BE2C (cell line): ENCODE measurements around the gene TFCP2L1.
A peak's percentile ranks its signal among the peaks of the same experiment; 100 is the strongest.

ENCODE experiments used
- DNase-seq: peaks from one replicate; pipeline ENCODE4 v3.0.0-alpha.2; 2020
- H3K27me3 ChIP-seq: fragments of 250-450 bp; sonication (Bioruptor Pico); 2 replicates; pipeline ENCODE4 v1.5.1; 2020; ENCODE audit warnings: mild to moderate bottlenecking
- H3K36me3 ChIP-seq: fragments of 250-450 bp; sonication (Bioruptor Pico); 2 replicates; pipeline ENCODE4 v1.5.1; 2020; ENCODE audit warnings: mild to moderate bottlenecking
- H3K4me1 ChIP-seq: fragments of 250-450 bp; sonication (Bioruptor Pico); 2 replicates; pipeline ENCODE4 v1.5.1; 2020
- H3K4me3 ChIP-seq: 2 replicates; pipeline ENCODE4 v1.5.1; 2011; ENCODE audit warnings: low read depth, low read length
- H3K9me3 ChIP-seq: fragments of 250-450 bp; sonication (Bioruptor Pico); 2 replicates; pipeline ENCODE4 v1.5.1; 2020
- TF ChIP-seq, protein P1 (sequence below): IDR thresholded peaks from 2 replicates; pipeline ENCODE4 v1.5.1; 2012; ENCODE audit warnings: mild to moderate bottlenecking, low read depth, low read length

Gene TFCP2L1

GRCh38 chr2:121297217-121297830 lies 12.3 kb upstream of the TFCP2L1 start:
- peak; percentile 48 for DNase-seq
- no peaks in the 10 kb centered on the region for H3K4me1 ChIP-seq
- H3K4me3 ChIP-seq = no peak overlapping the region
- TF ChIP-seq, protein P1, sequence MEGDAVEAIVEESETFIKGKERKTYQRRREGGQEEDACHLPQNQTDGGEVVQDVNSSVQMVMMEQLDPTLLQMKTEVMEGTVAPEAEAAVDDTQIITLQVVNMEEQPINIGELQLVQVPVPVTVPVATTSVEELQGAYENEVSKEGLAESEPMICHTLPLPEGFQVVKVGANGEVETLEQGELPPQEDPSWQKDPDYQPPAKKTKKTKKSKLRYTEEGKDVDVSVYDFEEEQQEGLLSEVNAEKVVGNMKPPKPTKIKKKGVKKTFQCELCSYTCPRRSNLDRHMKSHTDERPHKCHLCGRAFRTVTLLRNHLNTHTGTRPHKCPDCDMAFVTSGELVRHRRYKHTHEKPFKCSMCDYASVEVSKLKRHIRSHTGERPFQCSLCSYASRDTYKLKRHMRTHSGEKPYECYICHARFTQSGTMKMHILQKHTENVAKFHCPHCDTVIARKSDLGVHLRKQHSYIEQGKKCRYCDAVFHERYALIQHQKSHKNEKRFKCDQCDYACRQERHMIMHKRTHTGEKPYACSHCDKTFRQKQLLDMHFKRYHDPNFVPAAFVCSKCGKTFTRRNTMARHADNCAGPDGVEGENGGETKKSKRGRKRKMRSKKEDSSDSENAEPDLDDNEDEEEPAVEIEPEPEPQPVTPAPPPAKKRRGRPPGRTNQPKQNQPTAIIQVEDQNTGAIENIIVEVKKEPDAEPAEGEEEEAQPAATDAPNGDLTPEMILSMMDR = peak; percentile 69
- no peaks in the 10 kb centered on the region for H3K9me3 ChIP-seq
- H3K36me3 ChIP-seq = no peaks in the 10 kb centered on the region
- no peaks in the 10 kb centered on the region for H3K27me3 ChIP-seq

DNA sequence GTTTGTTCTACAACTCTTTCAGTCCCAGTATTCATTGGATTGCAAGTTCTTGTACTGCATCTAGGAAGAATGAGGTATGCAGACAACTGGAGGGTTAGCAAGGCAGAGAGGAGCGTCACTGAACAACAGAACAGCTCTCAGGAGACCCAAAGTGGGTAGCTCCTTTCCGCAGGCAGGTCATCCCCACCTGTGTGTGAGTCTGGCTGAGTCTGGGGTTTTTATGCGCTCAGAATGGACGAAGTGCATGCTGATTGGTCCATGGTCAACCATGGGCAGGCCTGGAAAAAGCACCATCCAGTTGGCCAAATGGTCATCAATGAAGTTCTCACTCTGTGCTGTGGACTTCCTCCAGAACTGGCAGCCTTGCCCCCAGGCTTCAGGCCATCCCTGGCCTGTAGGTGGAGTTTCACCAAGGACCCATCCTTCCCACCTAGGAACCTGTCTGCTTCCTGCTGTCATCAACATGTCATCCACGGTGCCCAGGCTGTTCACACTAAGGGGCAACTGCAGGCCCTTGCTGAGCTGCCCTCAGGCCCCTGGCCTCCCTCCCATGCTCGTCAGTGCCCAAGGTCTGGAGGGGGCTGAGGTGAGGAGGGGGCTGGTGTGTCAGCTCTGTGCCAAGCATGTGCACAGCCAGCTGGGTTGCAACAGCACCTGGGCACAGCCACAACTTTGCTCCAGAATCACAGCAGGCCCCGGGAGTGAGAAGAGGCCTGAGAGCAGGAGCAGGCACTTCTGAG lies 11.1 kb upstream of the TFCP2L1 start:
- TF ChIP-seq, protein P1 = no peak
- Histone ChIP-seq H3K4me3 (no peak overlapping the region), H3K4me1 (no peaks in the 10 kb centered on the region), H3K36me3 (no peaks in the 10 kb centered on the region), H3K27me3 (no peaks in the 10 kb centered on the region), H3K9me3 (no peaks in the 10 kb centered on the region)
- DNase-seq = no peak

GRCh38 chr2:121294881-121295840 lies 10.2 kb upstream of the TFCP2L1 start:
- Histone ChIP-seq H3K9me3 (no peaks in the 10 kb centered on the region), H3K27me3 (no peaks in the 10 kb centered on the region), H3K4me3 (no peak overlapping the region), H3K4me1 (no peaks in the 10 kb centered on the region), H3K36me3 (no peaks in the 10 kb centered on the region)
- no peak for DNase-seq
- TF ChIP-seq, protein P1 = no peak

GRCh38 chr2:121293450-121294325 lies 8.7 kb upstream of the TFCP2L1 start:
- TF ChIP-seq, protein P1 = no peak
- Histone ChIP-seq H3K36me3 (no peaks in the 10 kb centered on the region), H3K4me3 (no peak overlapping the region), H3K9me3 (no peaks in the 10 kb centered on the region), H3K27me3 (no peaks in the 10 kb centered on the region), H3K4me1 (no peaks in the 10 kb centered on the region)
- no peak for DNase-seq

DNA sequence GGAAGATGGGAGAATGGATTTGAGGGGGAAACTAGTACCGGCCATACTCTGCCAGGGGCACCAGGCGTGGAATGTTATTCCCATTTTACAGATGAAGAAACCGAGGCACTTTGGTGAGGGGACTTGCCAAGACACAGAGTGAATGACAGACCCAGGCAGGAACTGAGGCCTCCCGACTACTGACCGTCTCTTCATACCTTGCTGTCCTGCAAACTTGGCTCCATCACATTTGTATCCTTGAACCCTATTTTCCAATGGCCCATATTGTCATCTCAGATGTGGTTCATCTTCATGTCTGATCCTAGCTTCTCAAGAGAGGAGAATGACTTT lies 6.2 kb upstream of the TFCP2L1 start:
- H3K4me1 ChIP-seq = no peaks in the 10 kb centered on the region
- H3K4me3 ChIP-seq = no peak overlapping the region
- H3K36me3 ChIP-seq = no peaks in the 10 kb centered on the region
- no peaks in the 10 kb centered on the region for H3K27me3 ChIP-seq
- TF ChIP-seq, protein P1 = no peak
- no peak for DNase-seq
- no peaks in the 10 kb centered on the region for H3K9me3 ChIP-seq
